BLaER1 treated with 17β-estradiol and CSF1 and Interleukin-3, amounts not matched to agents 10 nM and 100 nM (cell line): ENCODE results near the gene C6orf62.
A peak's percentile ranks its signal among the peaks of the same experiment; 100 is the strongest.
"Not testable (repeated sequence)": the region's sequence is repeated elsewhere in the genome, so short reads cannot be mapped to it uniquely, and the experiment has no call there.

Source experiments
- H3K27ac ChIP-seq, 11 experiments: shearing (Covaris generic); formaldehyde crosslinking; 2 replicates each; pipeline ENCODE4 v1.8.1; 2022
- H3K27me3 ChIP-seq, 11 experiments: shearing (Covaris generic); formaldehyde crosslinking; 2 replicates each; pipeline ENCODE4 v1.8.1; 2022
- H3K36me3 ChIP-seq, 11 experiments: shearing (Covaris generic); formaldehyde crosslinking; 2 replicates each; pipeline ENCODE4 v1.8.1; 2022
- H3K4me1 ChIP-seq, 10 experiments: shearing (Covaris generic); formaldehyde crosslinking; 2 replicates each; pipeline ENCODE4 v1.8.1; 2022
- H3K4me2 ChIP-seq, 11 experiments: shearing (Covaris generic); formaldehyde crosslinking; 2 replicates each; pipeline ENCODE4 v1.8.1; 2022
- H3K4me3 ChIP-seq, 10 experiments: shearing (Covaris generic); formaldehyde crosslinking; 2 replicates each; pipeline ENCODE4 v1.8.1; 2022
- H3K9ac ChIP-seq, 11 experiments: shearing (Covaris generic); formaldehyde crosslinking; 2 replicates each; pipeline ENCODE4 v1.8.1; 2022
- H3K9me3 ChIP-seq, 11 experiments: shearing (Covaris generic); formaldehyde crosslinking; replicated peaks in 1 of 11; 2 replicates each; pipeline ENCODE4 v1.8.1; 2022
- H4K20me1 ChIP-seq, 11 experiments: shearing (Covaris generic); formaldehyde crosslinking; 2 replicates each; pipeline ENCODE4 v1.8.1; 2022
- Cebpa-rat ChIP-seq, 11 experiments: shearing (Covaris generic); IDR thresholded peaks; 2 replicates each; pipeline ENCODE4 v1.8.1; 2022

The C6orf62 gene

GRCh38 chr6:24668997-24669361, 50.0 kb downstream of the C6orf62 start:
- Histone ChIP-seq H3K4me1 (peaks cover 23 to 34% (median 31%) of the 10 kb centered on the region in 10 experiments), H3K9me3 (peaks cover 48 to 59% (median 57%) of the 10 kb centered on the region in 11 experiments), H3K9ac (no peak overlapping the region), H4K20me1 (peaks cover 0 to 5% (median 0%) of the 10 kb centered on the region in 11 experiments; a peak in 4 of 22 replicates), H3K27ac (no peak overlapping the region), H3K4me2 (peak overlapping the region in 8 of 11 experiments; percentile 66 to 93 (median 88); a peak in 11 of 22 replicates), H3K36me3 (peaks cover 19 to 59% (median 36%) of the 10 kb centered on the region in 11 experiments), H3K27me3 (no peaks in the 10 kb centered on the region), H3K4me3 (peak overlapping the region in 3 of 10 experiments; percentile 13 to 28 (median 15); a peak in 2 of 20 replicates)
- no peak for TF ChIP-seq Cebpa-rat (IDR thresholded peaks at IDR 0.05)

- peaks cover 22 to 60% (median 38%) of the 10 kb centered on the region in 11 experiments for H3K36me3 ChIP-seq
- H3K4me1 ChIP-seq: peaks cover 23 to 41% (median 32%) of the 10 kb centered on the region in 10 experiments
- peak overlapping the region; percentile 84 to 94 (median 91); a peak in 21 of 22 replicates for H3K9ac ChIP-seq
- not testable (repeated sequence) for H4K20me1 ChIP-seq, H3K27me3 ChIP-seq
- peak overlapping the region; percentile 76 to 97 (median 92) for H3K4me3 ChIP-seq
- peaks cover 41 to 53% (median 51%) of the 10 kb centered on the region in 11 experiments for H3K9me3 ChIP-seq
- H3K27ac ChIP-seq: peak overlapping the region in 9 of 11 experiments; percentile 77 to 93 (median 89); a peak in 16 of 22 replicates
- H3K4me2 ChIP-seq: peak overlapping the region; percentile 66 to 93 (median 86)
Observed at GRCh38 chr6:24668066-24668996, 50.6 kb downstream of the C6orf62 start.

- Histone ChIP-seq H3K36me3 (peaks cover 27 to 60% (median 45%) of the 10 kb centered on the region in 11 experiments), H3K27me3 (no peaks in the 10 kb centered on the region), H3K9me3 (peaks cover 32 to 43% (median 41%) of the 10 kb centered on the region in 11 experiments), H3K4me2 (peak overlapping the region; percentile 66 to 93 (median 86)), H4K20me1 (peaks cover 0 to 10% (median 0%) of the 10 kb centered on the region in 11 experiments; a peak in 7 of 22 replicates), H3K4me3 (peak overlapping the region; percentile 76 to 97 (median 92)), H3K27ac (peak overlapping the region; percentile 77 to 93 (median 88)), H3K9ac (peak overlapping the region; percentile 84 to 94 (median 91)), H3K4me1 (peaks cover 23 to 45% (median 32%) of the 10 kb centered on the region in 10 experiments)
- TF ChIP-seq Cebpa-rat (IDR thresholded peaks at IDR 0.05): no peak
Observed at GRCh38 chr6:24667378-24667803, 51.6 kb downstream of the C6orf62 start.

GRCh38 chr6:24666641-24667377, 52.1 kb downstream of the C6orf62 start, which contains the start of the genes ACOT13 and TDP2:
Gene ACOT13, plus strand, starts transcription at chr6:24667077. Its CDS starts 187 bp downstream, at chr6:24667264.
Gene TDP2, minus strand, starts transcription at chr6:24666899. Its CDS starts 37 bp downstream, at chr6:24666862.
- Histone ChIP-seq H3K27me3 (no peaks in the 10 kb centered on the region), H3K4me2 (peak within 1 kb of the TSS; percentile 85 to 95 (median 92)), H3K27ac (peak within 1 kb of the TSS; percentile 78 to 93 (median 88)), H3K9me3 (peaks cover 26 to 38% (median 35%) of the 10 kb centered on the region in 11 experiments), H3K4me3 (peak within 1 kb of the TSS; percentile 76 to 97 (median 92)), H3K36me3 (peaks cover 32 to 60% (median 51%) of the 10 kb centered on the region in 11 experiments), H3K4me1 (peaks cover 23 to 45% (median 32%) of the 10 kb centered on the region in 10 experiments), H3K9ac (peak within 1 kb of the TSS; percentile 84 to 94 (median 91)), H4K20me1 (peaks cover 0 to 10% (median 0%) of the 10 kb centered on the region in 11 experiments; a peak in 7 of 22 replicates)
- no peak for TF ChIP-seq Cebpa-rat (IDR thresholded peaks at IDR 0.05)

- peaks cover 23 to 45% (median 32%) of the 10 kb centered on the region in 10 experiments for H3K4me1 ChIP-seq
- TF ChIP-seq Cebpa-rat (IDR thresholded peaks at IDR 0.05): no peak
- peaks cover 37 to 64% (median 53%) of the 10 kb centered on the region in 11 experiments for H3K36me3 ChIP-seq
- peak overlapping the region; percentile 76 to 97 (median 92) for H3K4me3 ChIP-seq
- peaks cover 23 to 32% (median 30%) of the 10 kb centered on the region in 11 experiments for H3K9me3 ChIP-seq
- H3K9ac ChIP-seq: peak overlapping the region; percentile 84 to 94 (median 91)
- H3K27me3 ChIP-seq: no peaks in the 10 kb centered on the region
- H4K20me1 ChIP-seq: peaks cover 0 to 10% (median 0%) of the 10 kb centered on the region in 11 experiments; a peak in 7 of 22 replicates
- H3K4me2 ChIP-seq: peak overlapping the region; percentile 84 to 95 (median 89)
- peak overlapping the region; percentile 77 to 93 (median 88) for H3K27ac ChIP-seq
Observed at GRCh38 chr6:24666097-24666640, 52.8 kb downstream of the C6orf62 start.

- H3K9ac ChIP-seq: peak overlapping the region in 4 of 11 experiments; percentile 85 to 94 (median 91); a peak in 5 of 22 replicates
- peaks cover 0 to 10% (median 0%) of the 10 kb centered on the region in 11 experiments; a peak in 8 of 22 replicates for H4K20me1 ChIP-seq
- no peaks in the 10 kb centered on the region for H3K27me3 ChIP-seq
- peaks cover 5 to 13% (median 12%) of the 10 kb centered on the region in 11 experiments; a peak in 20 of 22 replicates for H3K9me3 ChIP-seq
- H3K4me2 ChIP-seq: peak overlapping the region; percentile 84 to 95 (median 89)
- no peak overlapping the region for H3K27ac ChIP-seq
- TF ChIP-seq Cebpa-rat (IDR thresholded peaks at IDR 0.05): no peak
- peaks cover 24 to 61% (median 32%) of the 10 kb centered on the region in 10 experiments for H3K4me1 ChIP-seq
- peak overlapping the region in 6 of 10 experiments; percentile 76 to 97 (median 90); a peak in 9 of 20 replicates for H3K4me3 ChIP-seq
- H3K36me3 ChIP-seq: peaks cover 41 to 65% (median 55%) of the 10 kb centered on the region in 11 experiments
Observed at GRCh38 chr6:24664046-24664987, 54.6 kb downstream of the C6orf62 start.

- H3K4me3 ChIP-seq: no peak overlapping the region
- TF ChIP-seq Cebpa-rat (IDR thresholded peaks at IDR 0.05): no peak
- peaks cover 22 to 63% (median 26%) of the 10 kb centered on the region in 10 experiments for H3K4me1 ChIP-seq
- no peak overlapping the region for H3K4me2 ChIP-seq
- H4K20me1 ChIP-seq: peaks cover 0 to 14% (median 0%) of the 10 kb centered on the region in 11 experiments; a peak in 8 of 22 replicates
- peaks cover 52 to 71% (median 61%) of the 10 kb centered on the region in 11 experiments for H3K36me3 ChIP-seq
- H3K27ac ChIP-seq: no peak overlapping the region
- no peak overlapping the region for H3K9ac ChIP-seq
- H3K9me3 ChIP-seq: peaks cover 0 to 2% (median under 1%) of the 10 kb centered on the region in 11 experiments; a peak in 9 of 22 replicates
- H3K27me3 ChIP-seq: no peaks in the 10 kb centered on the region
Observed at GRCh38 chr6:24663189-24663588, 55.8 kb downstream of the C6orf62 start.
